Measurements from ENCODE around the gene LPP. TPM values are rescaled to one million over a fixed set of nuclear protein-coding genes. Genes with fewer than 3 reads are reported as not detected.

The LPP gene
- total and polyA plus RNA-seq, 10 of the 15 experiments (the other 5 are each of a cell fraction or from before 2014, with no cell fraction given) = under 0.01 to 0.62 (median 0.03) TPM

DNA sequence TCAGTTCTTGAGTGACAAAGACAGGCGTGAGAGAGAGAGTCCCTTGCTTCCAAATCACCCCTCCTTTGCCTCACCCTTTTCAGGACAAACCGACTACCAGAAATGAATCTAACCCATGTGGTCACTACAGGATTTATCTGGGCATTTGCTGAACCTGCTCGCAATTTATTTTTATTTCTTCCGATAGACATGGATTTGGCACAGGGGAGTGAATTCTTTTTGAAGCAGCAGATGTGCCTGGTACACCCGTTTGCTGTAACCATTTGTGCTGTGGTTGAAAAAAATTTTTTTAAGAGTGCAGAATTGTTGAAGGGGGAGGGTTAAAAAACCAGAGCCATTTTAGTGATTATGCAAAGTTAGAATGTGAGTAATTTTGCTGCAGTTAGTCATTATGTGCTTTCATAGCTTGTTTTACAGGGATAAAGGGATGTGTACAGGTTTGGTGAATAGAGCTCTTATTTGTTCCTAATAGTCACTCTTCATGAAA lies 442.0 kb downstream of the LPP start:
- BruUV-seq (replicated peaks) = no TSS peak
- no peak for ATAC-seq
- H3K4me2 ChIP-seq (ENCODE audit: control insufficient read depth, insufficient read depth) = no peak overlapping the region

GRCh38 chr3:188598894-188599293 lies 444.9 kb downstream of the LPP start:
- no peak for FAIRE-seq
- SMC1A ChIA-PET (ENCODE audit: uncharacterized antibody, unreplicated experiment) = no interaction called here
- no peak for ATAC-seq
- TF ChIP-seq BACH1 (IDR thresholded peaks at IDR 0.05; ENCODE audit: borderline replicate concordance) (no peak), NR2F1 (conservative IDR thresholded peaks at IDR 0.05) (no peak), FOXM1 (IDR thresholded peaks at IDR 0.05; ENCODE audit: low read depth, low read length) (no peak), ZNF217 (IDR thresholded peaks at IDR 0.05) (no peak), BCL3 (IDR thresholded peaks at IDR 0.05; ENCODE audit: borderline replicate concordance, insufficient read depth, low read depth, low read length, poor library complexity, severe bottlenecking) (no peak), USF1 (IDR thresholded peaks at IDR 0.05; ENCODE audit: borderline replicate concordance, extremely low read length, insufficient read depth, low read depth, low read length) (no peak), BHLHE40 (IDR thresholded peaks at IDR 0.05; ENCODE audit: borderline replicate concordance in 1 of 2, low read depth in 2 of 2, low read length in 1 of 2) (no peak), YY1 (IDR thresholded peaks at IDR 0.05; ENCODE audit: low read depth, low read length) (no peak), TAF1 (IDR thresholded peaks at IDR 0.05; ENCODE audit: borderline replicate concordance, low read depth, low read length) (no peak)

More for the DNA sequence above, 442.0 kb downstream of the LPP start:
- Histone ChIP-seq H2AFZ (ENCODE audit: control insufficient read depth, low read depth, low read length) (no peak overlapping the region), H3K4me3 (no peak overlapping the region), H3K9me3 (replicated peaks; ENCODE audit: control insufficient read depth, insufficient read depth, low read length) (no peaks in the 10 kb centered on the region), H3K4me1 (ENCODE audit: control insufficient read depth, insufficient read depth, low read length) (no peaks in the 10 kb centered on the region), H3K9ac (ENCODE audit: control insufficient read depth, insufficient read depth, low read length) (no peak overlapping the region), H3K27ac (ENCODE audit: control insufficient read depth, insufficient read depth) (no peak overlapping the region), H3K36me3 (ENCODE audit: control insufficient read depth in 2 of 2, insufficient read depth in 2 of 2, low read length in 1 of 2) (no peaks in the 10 kb centered on the region), H4K20me1 (ENCODE audit: control insufficient read depth, insufficient read depth) (no peaks in the 10 kb centered on the region), H3K27me3 (replicated peaks in 1 of 2; ENCODE audit: control insufficient read depth in 2 of 2, insufficient read depth in 2 of 2, low read length in 1 of 2) (no peaks in the 10 kb centered on the region), H3K79me2 (ENCODE audit: control insufficient read depth, insufficient read depth, low read length) (no peaks in the 10 kb centered on the region)
- intact Hi-C loops (cut with micrococcal nuclease; ENCODE audit: unreplicated experiment) (no loop called here), in situ Hi-C loops (cut with MboI) (no loop called here)
- CTCF ChIA-PET = interaction anchor here (0.6 kb wide), 1 partner anchor 243 kb away, joined by 3 read pairs; no protein-coding TSS in a partner anchor
- POLR2A ChIA-PET = no interaction called here
- SMC1A ChIA-PET (ENCODE audit: uncharacterized antibody, unreplicated experiment) = interaction anchor here (1.7 kb wide), 1 partner anchor 10 kb away, joined by 3 read pairs; no protein-coding TSS in a partner anchor
- WGBS (ENCODE audit: insufficient coverage, insufficient replicate concordance, low lambda C conversion rate, missing lambda C conversion rate) = 2% methylated on average over 5 of the region's 5 CpGs
- DNase-seq (ENCODE audit: low read depth, low spot score) (no peak), FAIRE-seq (no peak)
- RAD21 ChIA-PET (ENCODE audit: unreplicated experiment) = no interaction called here
- TF ChIP-seq RB1 (IDR thresholded peaks at IDR 0.05; ENCODE audit: borderline replicate concordance) (no peak), NBN (IDR thresholded peaks at IDR 0.05) (no peak), SMC3 (IDR thresholded peaks at IDR 0.05; ENCODE audit: borderline replicate concordance, low read length) (no peak), NFIC (IDR thresholded peaks at IDR 0.05; ENCODE audit: low read depth, low read length) (no peak), BACH1 (IDR thresholded peaks at IDR 0.05; ENCODE audit: borderline replicate concordance) (no peak), RAD21 (IDR thresholded peaks at IDR 0.05; ENCODE audit: insufficient read depth, low read depth, low read length) (no peak), HDGF (IDR thresholded peaks at IDR 0.05) (no peak), STAT3 (IDR thresholded peaks at IDR 0.05; ENCODE audit: low read depth, low read length) (no peak)
- TF ChIP-seq, protein P1, sequence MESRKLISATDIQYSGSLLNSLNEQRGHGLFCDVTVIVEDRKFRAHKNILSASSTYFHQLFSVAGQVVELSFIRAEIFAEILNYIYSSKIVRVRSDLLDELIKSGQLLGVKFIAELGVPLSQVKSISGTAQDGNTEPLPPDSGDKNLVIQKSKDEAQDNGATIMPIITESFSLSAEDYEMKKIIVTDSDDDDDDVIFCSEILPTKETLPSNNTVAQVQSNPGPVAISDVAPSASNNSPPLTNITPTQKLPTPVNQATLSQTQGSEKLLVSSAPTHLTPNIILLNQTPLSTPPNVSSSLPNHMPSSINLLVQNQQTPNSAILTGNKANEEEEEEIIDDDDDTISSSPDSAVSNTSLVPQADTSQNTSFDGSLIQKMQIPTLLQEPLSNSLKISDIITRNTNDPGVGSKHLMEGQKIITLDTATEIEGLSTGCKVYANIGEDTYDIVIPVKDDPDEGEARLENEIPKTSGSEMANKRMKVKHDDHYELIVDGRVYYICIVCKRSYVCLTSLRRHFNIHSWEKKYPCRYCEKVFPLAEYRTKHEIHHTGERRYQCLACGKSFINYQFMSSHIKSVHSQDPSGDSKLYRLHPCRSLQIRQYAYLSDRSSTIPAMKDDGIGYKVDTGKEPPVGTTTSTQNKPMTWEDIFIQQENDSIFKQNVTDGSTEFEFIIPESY (IDR thresholded peaks at IDR 0.05) = no peak

More at GRCh38 chr3:188598894-188599293, 444.9 kb downstream of the LPP start:
- Histone ChIP-seq H3K4me1 (ENCODE audit: control insufficient read depth, insufficient read depth, low read length) (no peaks in the 10 kb centered on the region), H3K79me2 (ENCODE audit: control insufficient read depth, insufficient read depth, low read length) (no peaks in the 10 kb centered on the region), H3K4me2 (ENCODE audit: control insufficient read depth, insufficient read depth) (no peak overlapping the region), H4K20me1 (ENCODE audit: control insufficient read depth, insufficient read depth) (no peaks in the 10 kb centered on the region), H3K4me3 (no peak overlapping the region), H3K9me3 (replicated peaks; ENCODE audit: control insufficient read depth, insufficient read depth, low read length) (no peaks in the 10 kb centered on the region), H3K9ac (ENCODE audit: control insufficient read depth, insufficient read depth, low read length) (no peak overlapping the region), H3K36me3 (ENCODE audit: control insufficient read depth in 2 of 2, insufficient read depth in 2 of 2, low read length in 1 of 2) (no peaks in the 10 kb centered on the region), H3K27ac (ENCODE audit: control insufficient read depth, insufficient read depth) (no peak overlapping the region), H3K27me3 (replicated peaks in 1 of 2; ENCODE audit: control insufficient read depth in 2 of 2, insufficient read depth in 2 of 2, low read length in 1 of 2) (no peaks in the 10 kb centered on the region), H2AFZ (ENCODE audit: control insufficient read depth, low read depth, low read length) (no peak overlapping the region)
- DNase-seq (ENCODE audit: low read depth, low spot score) = no peak
- intact Hi-C loops (cut with micrococcal nuclease; ENCODE audit: unreplicated experiment) = no loop called here
- BruUV-seq (replicated peaks) = no TSS peak
- WGBS (ENCODE audit: insufficient coverage, insufficient replicate concordance, low lambda C conversion rate, missing lambda C conversion rate) = 23% methylated on average over 3 of the region's 3 CpGs
- ChIA-PET RAD21 (ENCODE audit: unreplicated experiment) (no interaction called here), CTCF (interaction anchor here (0.9 kb wide), 1 partner anchor 858 kb away, joined by 3 read pairs; no protein-coding TSS in a partner anchor), POLR2A (no interaction called here)
- in situ Hi-C loops (cut with MboI) = no loop called here

Data from GM12878 (cell line).